Measurements from ENCODE around the gene RAF1. TPM values are rescaled to one million over a fixed set of nuclear protein-coding genes. Genes with fewer than 3 reads are reported as not detected.

RAF1 gene
- total and polyA plus RNA-seq, 2 donors (not counting 1 experiment from before 2014, with no cell fraction given) = 134 to 258 TPM

DNA sequence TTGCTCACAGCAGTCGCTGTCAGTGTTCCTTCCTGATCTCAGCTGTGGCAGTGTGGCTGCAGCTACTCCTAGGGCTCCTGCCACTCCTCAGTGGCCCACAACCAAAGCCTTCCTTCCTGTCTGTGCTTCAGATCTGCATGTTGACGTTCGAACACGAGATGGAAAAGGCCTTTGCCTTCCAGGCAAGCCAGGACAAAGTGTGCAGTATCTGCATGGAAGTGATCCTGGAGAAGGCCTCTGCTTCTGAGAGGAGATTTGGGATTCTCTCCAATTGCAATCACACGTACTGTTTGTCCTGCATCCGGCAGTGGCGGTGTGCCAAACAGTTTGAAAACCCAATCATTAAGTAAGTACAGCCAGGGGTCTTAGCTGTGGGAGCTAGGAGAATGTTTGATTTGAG, 89.3 kb downstream of the RAF1 start:
- Histone ChIP-seq H3K9me3 (ENCODE audit: control insufficient read depth, insufficient read depth, low read depth, low read length) (no peaks in the 10 kb centered on the region), H3K4me2 (ENCODE audit: extremely low read depth, insufficient read depth, low read length) (no peak overlapping the region), H2AFZ (ENCODE audit: low read length) (no peak overlapping the region), H3K4me3 (replicated peaks in 1 of 4; ENCODE audit: control extremely low read depth in 1 of 4, insufficient read depth in 1 of 4, low read depth in 3 of 4, low read length in 4 of 4) (no peak overlapping the region), H4K20me1 (ENCODE audit: control insufficient read depth, extremely low read depth, insufficient read depth, low read length) (no peaks in the 10 kb centered on the region), H3K27ac (ENCODE audit: insufficient read depth, low read length) (peak overlapping the region; percentile 18), H3K27me3 (ENCODE audit: control insufficient read depth, insufficient read depth, low read length) (no peaks in the 10 kb centered on the region), H3K4me1 (ENCODE audit: control insufficient read depth, extremely low read depth, insufficient read depth, low read length) (peaks cover 9% of the 10 kb centered on the region), H3K36me3 (ENCODE audit: control insufficient read depth, insufficient read depth, low read length) (peaks cover 29% of the 10 kb centered on the region), H3K9ac (ENCODE audit: insufficient read depth, low read length) (no peak overlapping the region), H3K79me2 (ENCODE audit: control insufficient read depth, insufficient read depth, low read length) (peaks cover 5% of the 10 kb centered on the region)
- TF ChIP-seq EZH2 (IDR thresholded peaks at IDR 0.05; ENCODE audit: low read length, missing control alignments) (no peak), CTCF (conservative IDR thresholded peaks at IDR 0.05 in 1 of 2, IDR thresholded peaks at IDR 0.05 in 1 of 2; ENCODE audit: low read depth in 1 of 2, low read length in 2 of 2) (no peak)
- peak in 1 of 2 donors; percentile 46 for DNase-seq (ENCODE audit: low read depth in 2 of 2)

GRCh38 chr3:12574131-12574530, 89.8 kb downstream of the RAF1 start:
- Histone ChIP-seq H3K36me3 (ENCODE audit: control insufficient read depth, insufficient read depth, low read length) (peaks cover 28% of the 10 kb centered on the region), H3K79me2 (ENCODE audit: control insufficient read depth, insufficient read depth, low read length) (peaks cover 6% of the 10 kb centered on the region), H2AFZ (ENCODE audit: low read length) (no peak overlapping the region), H3K27ac (ENCODE audit: insufficient read depth, low read length) (no peak overlapping the region), H3K4me3 (replicated peaks in 1 of 4; ENCODE audit: control extremely low read depth in 1 of 4, insufficient read depth in 1 of 4, low read depth in 3 of 4, low read length in 4 of 4) (no peak overlapping the region), H3K4me1 (ENCODE audit: control insufficient read depth, extremely low read depth, insufficient read depth, low read length) (peaks cover 8% of the 10 kb centered on the region), H3K9me3 (ENCODE audit: control insufficient read depth, insufficient read depth, low read depth, low read length) (no peaks in the 10 kb centered on the region), H4K20me1 (ENCODE audit: control insufficient read depth, extremely low read depth, insufficient read depth, low read length) (no peaks in the 10 kb centered on the region), H3K4me2 (ENCODE audit: extremely low read depth, insufficient read depth, low read length) (no peak overlapping the region), H3K27me3 (ENCODE audit: control insufficient read depth, insufficient read depth, low read length) (no peaks in the 10 kb centered on the region), H3K9ac (ENCODE audit: insufficient read depth, low read length) (no peak overlapping the region)
- peak in 1 of 2 donors; percentile 33 for DNase-seq (ENCODE audit: low read depth in 2 of 2)
- TF ChIP-seq CTCF (conservative IDR thresholded peaks at IDR 0.05 in 1 of 2, IDR thresholded peaks at IDR 0.05 in 1 of 2; ENCODE audit: low read depth in 1 of 2, low read length in 2 of 2) = no peak
- no peak for TF ChIP-seq EZH2 (IDR thresholded peaks at IDR 0.05; ENCODE audit: low read length, missing control alignments)

- Histone ChIP-seq H3K36me3 (ENCODE audit: control insufficient read depth, insufficient read depth, low read length) (peaks cover 28% of the 10 kb centered on the region), H4K20me1 (ENCODE audit: control insufficient read depth, extremely low read depth, insufficient read depth, low read length) (no peaks in the 10 kb centered on the region), H3K9ac (ENCODE audit: insufficient read depth, low read length) (no peak overlapping the region), H3K9me3 (ENCODE audit: control insufficient read depth, insufficient read depth, low read depth, low read length) (no peaks in the 10 kb centered on the region), H3K4me3 (replicated peaks in 1 of 4; ENCODE audit: control extremely low read depth in 1 of 4, insufficient read depth in 1 of 4, low read depth in 3 of 4, low read length in 4 of 4) (no peak overlapping the region), H3K4me1 (ENCODE audit: control insufficient read depth, extremely low read depth, insufficient read depth, low read length) (peaks cover 8% of the 10 kb centered on the region), H3K27me3 (ENCODE audit: control insufficient read depth, insufficient read depth, low read length) (no peaks in the 10 kb centered on the region), H2AFZ (ENCODE audit: low read length) (no peak overlapping the region), H3K4me2 (ENCODE audit: extremely low read depth, insufficient read depth, low read length) (no peak overlapping the region), H3K27ac (ENCODE audit: insufficient read depth, low read length) (no peak overlapping the region), H3K79me2 (ENCODE audit: control insufficient read depth, insufficient read depth, low read length) (peaks cover 22% of the 10 kb centered on the region)
- no peak for DNase-seq (ENCODE audit: low read depth in 2 of 2)
- TF ChIP-seq EZH2 (IDR thresholded peaks at IDR 0.05; ENCODE audit: low read length, missing control alignments) (no peak), CTCF (conservative IDR thresholded peaks at IDR 0.05 in 1 of 2, IDR thresholded peaks at IDR 0.05 in 1 of 2; ENCODE audit: low read depth in 1 of 2, low read length in 2 of 2) (no peak)
Measured at GRCh38 chr3:12571986-12572385, 91.9 kb downstream of the RAF1 start.

All from fibroblast of lung (primary cell).